GM12878 (cell line): ENCODE results near the gene PDE3B. TPM values are rescaled to one million over a fixed set of nuclear protein-coding genes. Genes with fewer than 3 reads are reported as not detected.

Experiments used
- ATAC-seq: fragments of 200-7000 bp; cut with Tn5 transposase; 3 replicates; pipeline ENCODE4 v1.9.1; 2020; ENCODE audit warnings: mild to moderate bottlenecking, moderate library complexity
- BruUV-seq: library from RNA; stranded (reverse); fragments of 400-500 nt; replicated peaks from 2 replicates; lab custom pipeline; 2021; lab: Mats Ljungman, UMichigan
- CTCF ChIA-PET: fragments of 300-600 bp; sonication (Branson Sonifier 250); formaldehyde crosslinking; extraction: SDS; loops from one replicate; lab custom pipeline; 2021; ENCODE audit warnings: inconsistent platforms; lab: Yijun Ruan, JAX
- POLR2A ChIA-PET: fragments of 350-600 bp; formaldehyde crosslinking; extraction: SDS; loops from one replicate; lab custom pipeline; 2021; ENCODE audit warnings: inconsistent platforms; lab: Charles Lee
- RAD21 ChIA-PET: fragments of 300-600 bp; sonication (Branson Sonifier 250); formaldehyde crosslinking; loops from one replicate; lab custom pipeline; 2023; ENCODE audit warnings: antibody characterized with exemption; ENCODE audit not compliant: unreplicated experiment; lab: Charles Lee
- SMC1A ChIA-PET: fragments of 300-600 bp; sonication (Branson Sonifier 250); formaldehyde crosslinking; loops from one replicate; lab custom pipeline; 2023; ENCODE audit not compliant: unreplicated experiment, uncharacterized antibody; lab: Charles Lee
- DNase-seq: peaks from one replicate; pipeline ENCODE4 v3.0.0-alpha.2; 2011; ENCODE audit warnings: low read depth, low spot score
- FAIRE-seq: peaks from 3 replicates; lab custom pipeline; 2011; peaks lifted over from hg19 to GRCh38; lab: Jason Lieb, UNC
- H2AFZ ChIP-seq: 2 replicates; pipeline ENCODE4 v1.6.0; 2011; ENCODE audit warnings: low read depth, low read length, control low read depth; ENCODE audit not compliant: control insufficient read depth
- H3K27ac ChIP-seq: 2 replicates; pipeline ENCODE4 v1.5.1; 2011; ENCODE audit warnings: control low read depth; ENCODE audit not compliant: control insufficient read depth, insufficient read depth
- H3K27me3 ChIP-seq, 2 experiments: replicated peaks in 1 of 2; 2 replicates each; pipeline versions ENCODE4 v1.6.0 to v1.6.1; 2011; ENCODE audit warnings: low read length in 1 of 2; ENCODE audit not compliant: control insufficient read depth in 2 of 2, insufficient read depth in 2 of 2
- H3K36me3 ChIP-seq, 2 experiments: 2 replicates each; pipeline ENCODE4 v1.5.1; 2011; ENCODE audit warnings: low read length in 1 of 2; ENCODE audit not compliant: control insufficient read depth in 2 of 2, insufficient read depth in 2 of 2
- H3K4me1 ChIP-seq: 2 replicates; pipeline ENCODE4 v1.6.1; 2011; ENCODE audit warnings: mild to moderate bottlenecking, low read length, moderate library complexity, mixed read lengths; ENCODE audit not compliant: control insufficient read depth, insufficient read depth
- H3K4me2 ChIP-seq: 2 replicates; pipeline ENCODE4 v1.6.0; 2011; ENCODE audit warnings: control low read depth; ENCODE audit not compliant: control insufficient read depth, insufficient read depth
- H3K4me3 ChIP-seq: fragments of 200-600 bp; sonication (generic); 2 replicates; pipeline ENCODE4 v1.5.1; 2016
- H3K79me2 ChIP-seq: 2 replicates; pipeline ENCODE4 v1.6.0; 2011; ENCODE audit warnings: low read length; ENCODE audit not compliant: control insufficient read depth, insufficient read depth
- H3K9ac ChIP-seq: 2 replicates; pipeline ENCODE4 v1.8.0; 2011; ENCODE audit warnings: low read length, control low read depth, mixed read lengths; ENCODE audit not compliant: control insufficient read depth, insufficient read depth
- H3K9me3 ChIP-seq: replicated peaks from 3 replicates; pipeline ENCODE4 v1.5.1; 2011; ENCODE audit warnings: mild to moderate bottlenecking, low read length; ENCODE audit not compliant: control insufficient read depth, insufficient read depth
- H4K20me1 ChIP-seq: 2 replicates; pipeline ENCODE4 v1.6.0; 2011; ENCODE audit not compliant: control insufficient read depth, insufficient read depth
- CTCF ChIP-seq, 3 experiments: IDR thresholded peaks in 2 of 3; conservative IDR thresholded peaks in 1 of 3; 2 replicates each; pipeline ENCODE4 v1.5.1; 2011; ENCODE audit warnings: low read depth in 3 of 3, low read length in 3 of 3, mild to moderate bottlenecking in 3 of 3, control low read depth in 2 of 3, moderate library complexity in 2 of 3, inconsistent platforms in 1 of 3, mixed read lengths in 1 of 3; ENCODE audit not compliant: control insufficient read depth in 2 of 3, insufficient read depth in 1 of 3; ENCODE audit errors: extremely low read depth in 1 of 3
- NFXL1 ChIP-seq: fragments of 450-650 bp; IDR thresholded peaks from 2 replicates; pipeline ENCODE4 v1.6.1; 2017; ENCODE audit warnings: antibody characterized with exemption, mild to moderate bottlenecking, borderline replicate concordance
- SPI1 ChIP-seq: IDR thresholded peaks from 2 replicates; pipeline ENCODE4 v1.6.1; 2011; ENCODE audit warnings: low read depth, mild to moderate bottlenecking, low read length, moderate library complexity, borderline replicate concordance; ENCODE audit not compliant: insufficient read depth
- USF1 ChIP-seq: IDR thresholded peaks from 2 replicates; pipeline ENCODE4 v1.6.1; 2011; ENCODE audit warnings: borderline replicate concordance, low read depth, mild to moderate bottlenecking, moderate library complexity, mixed read lengths, low read length; ENCODE audit not compliant: insufficient read depth; ENCODE audit errors: extremely low read length
- ZNF384 ChIP-seq: IDR thresholded peaks from 2 replicates; pipeline ENCODE4 v1.6.1; 2012; ENCODE audit warnings: low read depth, mild to moderate bottlenecking, low read length, improper control_type of control experiment, borderline replicate concordance
- WGBS: methylation state at CpG from one replicate; pipeline ENCODE4 v1.1.6; 2016; ENCODE audit warnings: low lambda C conversion rate; ENCODE audit not compliant: insufficient replicate concordance, insufficient coverage; ENCODE audit errors: missing lambda C conversion rate; 5-methylcytosine and 5-hydroxymethylcytosine counted together
- in situ Hi-C: fragments of 300-500 bp; cut with MboI; formaldehyde crosslinking; loops from 9 replicates; pipeline ENCODE4 v1.14.3; 2018; ENCODE audit warnings: mixed read lengths
- intact Hi-C: fragments of 100-400 bp; cut with micrococcal nuclease; formaldehyde crosslinking; loops from one replicate; pipeline ENCODE4 v1.14.2; 2022; ENCODE audit not compliant: unreplicated experiment
- polyA plus RNA-seq, 11 experiments: library from polyadenylated mRNA; depleted of rRNA in 4 of 11; unstranded in 6 of 11; stranded (reverse) in 5 of 11; fragments of >200 nt; fragmentation: Nextera tagmentation in 4 of 11; fragmentation: Illumina TruSeq in 1 of 11; extraction: Ambion mirVana in 4 of 11; extraction: Trizol in 1 of 11; gene quantifications; 1 replicate in 1 of 11; 2 replicates in 10 of 11; pipeline versions ENCODE4 v1.2.1 to v1.2.3, GENCODE V29; 2011 to 2016; ENCODE audit warnings: inconsistent platforms in 2 of 11, missing spikeins in 2 of 11, low read depth in 1 of 11
- total RNA-seq, 4 experiments: library from RNA; depleted of rRNA in 3 of 4; stranded (reverse); fragments of >200 nt in 3 of 4; fragmentation: Illumina TruSeq in 1 of 4; extraction: Trizol in 1 of 4; gene quantifications; 2 replicates each; pipeline versions ENCODE4 v1.2.1 to v1.2.3, GENCODE V29; 2013 to 2021

Gene PDE3B
- total and polyA plus RNA-seq, 10 of the 15 experiments (the other 5 are each of a cell fraction or from before 2014, with no cell fraction given): 0.04 to 3.1 (median 1.9) TPM

- ChIA-PET RAD21 (no interaction called here), POLR2A (no interaction called here)
These were observed 17.9 kb upstream of the PDE3B start for GRCh38 chr11:14625586-14626205.

More at GRCh38 chr11:14625586-14626205, 17.9 kb upstream of the PDE3B start:
- Histone ChIP-seq H4K20me1 (no peaks in the 10 kb centered on the region), H3K27ac (no peak overlapping the region), H3K4me1 (no peaks in the 10 kb centered on the region), H3K9me3 (no peaks in the 10 kb centered on the region), H2AFZ (peak overlapping the region; percentile 40), H3K27me3 (no peaks in the 10 kb centered on the region), H3K79me2 (no peaks in the 10 kb centered on the region), H3K9ac (no peak overlapping the region), H3K4me2 (peak overlapping the region; percentile 39; the same call in 1 of the 2 replicates), H3K36me3 (no peaks in the 10 kb centered on the region), H3K4me3 (no peak overlapping the region)
- 1% methylated on average over 3 of the region's 3 CpGs for WGBS
- intact Hi-C loops (no loop called here), in situ Hi-C loops (no loop called here)
- SMC1A ChIA-PET: no interaction called here
- no TSS peak for BruUV-seq
- FAIRE-seq: no peak
- peak; percentile 14; the same call in 2 of the 3 replicates for ATAC-seq
- no peak for TF ChIP-seq CTCF (IDR thresholded peaks at IDR 0.05 in 2 of 3, conservative IDR thresholded peaks at IDR 0.05 in 1 of 3; ENCODE audit: control insufficient read depth in 2 of 3, extremely low read depth in 1 of 3, insufficient read depth in 1 of 3, low read depth in 3 of 3, low read length in 3 of 3)
- peak; percentile 89 for TF ChIP-seq SPI1
- peak; percentile 19; the same call in 1 of the 2 replicates for TF ChIP-seq ZNF384
- TF ChIP-seq USF1: no peak
- no peak for TF ChIP-seq NFXL1
- no peak for DNase-seq
- CTCF ChIA-PET: no interaction called here
